T-helper 2 cell (primary cell): ENCODE data around the gene PARD3.

Experiments used
- DNase-seq, 5 experiments: peaks; one replicate each; pipeline versions ENCODE4 v3.0.0 to v3.0.0-alpha.2; 2012 to 2022

Gene PARD3

GRCh38 chr10:34526758-34527730 lies 288.1 kb downstream of the PARD3 start:
- DNase-seq, result no peak

GRCh38 chr10:34526186-34526585 lies 288.9 kb downstream of the PARD3 start:
- no peak for DNase-seq

GRCh38 chr10:34524369-34525091 lies 290.6 kb downstream of the PARD3 start:
- no peak for DNase-seq

- DNase-seq, result no peak
Measured at GRCh38 chr10:34523017-34523767, 291.9 kb downstream of the PARD3 start.

GRCh38 chr10:34522546-34522945 lies 292.6 kb downstream of the PARD3 start:
- peak in 1 of 5 experiments; percentile 47 for DNase-seq

GRCh38 chr10:34520510-34520909 lies 294.6 kb downstream of the PARD3 start:
- no peak for DNase-seq

- DNase-seq, result no peak
Measured at GRCh38 chr10:34520084-34520483, 295.0 kb downstream of the PARD3 start.

- DNase-seq, result no peak
Measured at GRCh38 chr10:34514290-34514689, 300.8 kb downstream of the PARD3 start.

GRCh38 chr10:34513636-34514035 lies 301.5 kb downstream of the PARD3 start:
- no peak for DNase-seq

GRCh38 chr10:34507217-34507616 lies 307.9 kb downstream of the PARD3 start:
- no peak for DNase-seq

- DNase-seq, result no peak
Measured at GRCh38 chr10:34506786-34507185, 308.3 kb downstream of the PARD3 start.

GRCh38 chr10:34505338-34505737 lies 309.8 kb downstream of the PARD3 start:
- DNase-seq, result no peak

- no peak for DNase-seq
Measured at GRCh38 chr10:34504534-34504933, 310.6 kb downstream of the PARD3 start.

GRCh38 chr10:34503704-34504103 lies 311.4 kb downstream of the PARD3 start:
- no peak for DNase-seq

GRCh38 chr10:34499612-34500279 lies 315.4 kb downstream of the PARD3 start:
- no peak for DNase-seq

GRCh38 chr10:34498821-34499220 lies 316.3 kb downstream of the PARD3 start:
- no peak for DNase-seq

- no peak for DNase-seq
Measured at GRCh38 chr10:34495938-34496337, 319.2 kb downstream of the PARD3 start.

GRCh38 chr10:34494012-34494411 lies 321.1 kb downstream of the PARD3 start:
- DNase-seq, result no peak

- DNase-seq, result no peak
Measured at GRCh38 chr10:34492081-34492480, 323.0 kb downstream of the PARD3 start.

GRCh38 chr10:34491678-34492077 lies 323.4 kb downstream of the PARD3 start:
- no peak for DNase-seq

GRCh38 chr10:34489973-34490745 lies 324.9 kb downstream of the PARD3 start:
- no peak for DNase-seq

- no peak for DNase-seq
Measured at GRCh38 chr10:34489411-34489810, 325.7 kb downstream of the PARD3 start.
